Lower leg skin (tissue), 4 donors: Measurements from ENCODE around the gene NOX4. TPM values are rescaled to one million over a fixed set of nuclear protein-coding genes. Genes with fewer than 3 reads are reported as not detected.

Experiments
- DNase-seq, 2 donors: peaks; one replicate each; pipeline ENCODE4 v3.0.0-alpha.2; 2019; ENCODE audit warnings: low spot score in 2 of 2
- H3K4me3 ChIP-seq: fragments of 200-600 bp; sonication (generic); 2 replicates; pipeline ENCODE4 v1.5.1; 2017; ENCODE audit warnings: mild to moderate bottlenecking, low read depth; ENCODE audit not compliant: poor library complexity, severe bottlenecking
- CTCF ChIP-seq, 3 donors: fragments of 450-650 bp; IDR thresholded peaks; one replicate each; pipeline ENCODE4 v1.5.1; 2016; ENCODE audit warnings: antibody characterized with exemption in 3 of 3, mild to moderate bottlenecking in 3 of 3, moderate library complexity in 2 of 3
- POLR2A ChIP-seq, 2 donors: fragments of 450-650 bp; IDR thresholded peaks; one replicate each; pipeline ENCODE4 v1.6.1; 2016 to 2017; ENCODE audit warnings: antibody characterized with exemption in 2 of 2, mild to moderate bottlenecking in 1 of 2, moderate library complexity in 1 of 2
- WGBS, 2 donors: methylation state at CpG; one replicate each; pipeline ENCODE4 v1.1.5; 2018; 5-methylcytosine and 5-hydroxymethylcytosine counted together
- intact Hi-C: fragments of 100-400 bp; cut with DNase I; formaldehyde crosslinking; loops from one replicate; pipeline ENCODE4 v1.15.0; 2023; ENCODE audit warnings: low total_unique reads
- total RNA-seq, 4 donors: library from RNA; depleted of rRNA; stranded (reverse); fragments of >200 nt; gene quantifications; one replicate each; pipeline ENCODE4 v1.1.0, GENCODE V29; 2016

The NOX4 gene
- total RNA-seq, 4 donors from 2014 or later, result 1.2 to 8.3 (median 2.8) TPM

- H3K4me3 ChIP-seq, result no peak overlapping the region
- intact Hi-C loops, result no loop called here
- TF ChIP-seq POLR2A (IDR thresholded peaks at IDR 0.05) (no peak), CTCF (IDR thresholded peaks at IDR 0.05) (no peak)
- no peak for DNase-seq
- 25 to 31% methylated on average over 1 of the region's 1 CpG for WGBS, 2 donors
These were observed 27.9 kb downstream of the NOX4 start for GRCh38 chr11:89463266-89463780.

- WGBS, 2 donors, result 44 to 46% methylated on average over 2 of the region's 2 CpGs
- no peak overlapping the region for H3K4me3 ChIP-seq
- TF ChIP-seq CTCF (IDR thresholded peaks at IDR 0.05) (no peak), POLR2A (IDR thresholded peaks at IDR 0.05) (no peak)
- DNase-seq, result no peak
- intact Hi-C loops, result no loop called here
These were observed 32.5 kb downstream of the NOX4 start for GRCh38 chr11:89458716-89459115.

DNA sequence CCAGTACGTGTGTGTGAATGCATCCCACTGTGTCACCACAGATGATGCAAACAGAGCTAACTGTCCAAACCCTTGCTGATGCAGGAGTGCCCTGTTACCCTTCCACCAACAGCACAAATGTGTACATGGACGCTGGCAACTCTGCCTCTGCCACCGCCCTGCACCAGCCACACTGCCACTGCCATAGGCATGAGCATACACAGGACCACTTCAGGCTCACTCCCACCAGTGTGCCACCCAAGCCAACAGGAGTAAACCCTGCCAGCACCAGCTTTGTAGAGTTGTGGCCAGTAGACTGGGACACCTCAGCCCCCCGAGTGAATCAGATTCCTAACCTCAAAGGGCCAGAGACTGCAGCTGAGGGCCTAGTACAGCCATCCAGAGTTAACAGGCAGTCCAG, 34.0 kb downstream of the NOX4 start:
- WGBS, 2 donors, result 93 to 98% methylated on average over 3 to 4 of the region's 4 CpGs
- DNase-seq, result no peak
- no peak overlapping the region for H3K4me3 ChIP-seq
- intact Hi-C loops, result no loop called here
- TF ChIP-seq POLR2A (IDR thresholded peaks at IDR 0.05) (no peak), CTCF (IDR thresholded peaks at IDR 0.05) (no peak)

- TF ChIP-seq POLR2A (IDR thresholded peaks at IDR 0.05) (no peak), CTCF (IDR thresholded peaks at IDR 0.05) (no peak)
- H3K4me3 ChIP-seq, result no peak overlapping the region
- intact Hi-C loops, result no loop called here
- 78 to 89% methylated on average over 2 of the region's 2 CpGs for WGBS, 2 donors
- DNase-seq, result no peak
These were observed 34.5 kb downstream of the NOX4 start for GRCh38 chr11:89456681-89457080.

- intact Hi-C loops, result no loop called here
- DNase-seq, result no peak
- no peak overlapping the region for H3K4me3 ChIP-seq
- WGBS, 2 donors, result 77% methylated on average over 3 of the region's 3 CpGs
- TF ChIP-seq CTCF (IDR thresholded peaks at IDR 0.05) (no peak), POLR2A (IDR thresholded peaks at IDR 0.05) (no peak)
These were observed 38.4 kb downstream of the NOX4 start for GRCh38 chr11:89452780-89453179.

- intact Hi-C loops, result no loop called here
- no peak overlapping the region for H3K4me3 ChIP-seq
- TF ChIP-seq CTCF (IDR thresholded peaks at IDR 0.05), result no peak
- no peak for TF ChIP-seq POLR2A (IDR thresholded peaks at IDR 0.05)
- no peak for DNase-seq
These were observed 43.3 kb downstream of the NOX4 start for GRCh38 chr11:89447845-89448244.
